GM21381 (cell line): ENCODE results near the gene VAPB.

Experiments used
- ATAC-seq: cut with Tn5 transposase; IDR thresholded peaks from one replicate; pipeline ENCODE4 v1.9.1; 2021; ENCODE audit warnings: mild to moderate bottlenecking, moderate library complexity; ENCODE audit not compliant: unreplicated experiment

The VAPB gene

GRCh38 chr20:58479726-58480440, 90.9 kb downstream of the VAPB start:
- ATAC-seq, result no peak

DNA sequence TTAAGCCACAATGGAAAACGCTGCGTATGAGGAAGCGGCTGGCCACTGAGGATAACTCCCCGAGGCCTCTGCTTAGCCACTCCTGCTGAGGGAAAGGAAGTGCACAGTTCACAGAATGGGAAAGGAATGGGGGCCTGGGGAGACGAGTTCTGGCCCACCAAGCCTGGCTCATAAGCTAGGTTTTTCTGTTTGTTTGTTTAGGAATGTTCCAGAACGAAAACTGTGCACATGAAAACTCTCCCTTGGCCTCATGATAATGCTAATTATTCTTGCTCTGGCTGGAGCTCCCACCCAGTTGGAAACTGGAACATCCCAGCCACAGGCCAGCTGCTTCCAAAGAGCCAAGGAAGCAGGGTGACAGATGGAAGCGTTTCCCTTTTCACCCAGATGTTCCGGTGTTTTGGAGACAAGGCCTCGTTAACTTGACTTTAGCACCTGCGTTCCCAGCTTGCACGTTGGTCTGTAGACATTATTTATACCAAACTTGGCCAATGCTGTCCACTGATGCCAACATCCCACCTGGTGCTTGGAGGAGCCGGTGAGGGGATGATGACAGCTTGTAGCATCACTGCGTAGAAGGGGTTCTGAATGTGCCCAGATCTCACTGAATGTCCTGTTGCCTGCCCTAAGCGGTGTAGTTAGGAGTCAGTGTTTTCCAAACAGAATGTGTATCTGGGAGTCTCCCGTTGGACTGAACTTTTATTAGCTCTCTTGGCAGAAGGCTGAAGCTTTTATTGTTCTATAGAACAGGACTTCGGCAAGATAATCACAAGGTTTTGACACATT, 91.7 kb downstream of the VAPB start:
- ATAC-seq, result no peak

DNA sequence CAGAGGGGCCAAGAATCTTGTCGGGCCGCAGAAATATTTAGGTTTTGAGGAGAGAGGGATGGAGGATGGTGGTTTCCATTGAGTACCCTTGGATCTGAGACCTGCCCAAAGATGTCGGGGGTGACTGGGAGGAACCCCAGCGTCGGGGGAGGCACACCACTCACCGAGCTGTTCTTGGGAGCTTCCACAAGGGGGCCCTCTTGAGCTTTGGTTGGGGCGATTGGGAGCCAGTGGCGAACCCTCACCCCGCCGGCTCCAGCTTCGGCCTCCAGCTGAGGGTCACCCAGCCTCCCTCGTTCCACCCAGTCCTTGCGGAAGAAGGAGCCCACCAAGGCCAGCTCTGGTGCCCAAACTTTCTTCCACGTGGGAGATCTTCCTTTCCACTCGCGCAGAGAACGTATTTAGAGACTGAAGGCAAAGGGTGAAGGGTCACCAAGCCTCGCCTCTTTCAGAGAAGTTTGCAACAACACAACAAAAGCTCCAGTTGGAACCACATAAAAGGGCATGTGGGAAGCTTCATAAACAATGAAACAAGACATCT, 92.5 kb downstream of the VAPB start:
- no peak for ATAC-seq

- ATAC-seq, result no peak
Measured at GRCh38 chr20:58482416-58482815, 93.4 kb downstream of the VAPB start.

DNA sequence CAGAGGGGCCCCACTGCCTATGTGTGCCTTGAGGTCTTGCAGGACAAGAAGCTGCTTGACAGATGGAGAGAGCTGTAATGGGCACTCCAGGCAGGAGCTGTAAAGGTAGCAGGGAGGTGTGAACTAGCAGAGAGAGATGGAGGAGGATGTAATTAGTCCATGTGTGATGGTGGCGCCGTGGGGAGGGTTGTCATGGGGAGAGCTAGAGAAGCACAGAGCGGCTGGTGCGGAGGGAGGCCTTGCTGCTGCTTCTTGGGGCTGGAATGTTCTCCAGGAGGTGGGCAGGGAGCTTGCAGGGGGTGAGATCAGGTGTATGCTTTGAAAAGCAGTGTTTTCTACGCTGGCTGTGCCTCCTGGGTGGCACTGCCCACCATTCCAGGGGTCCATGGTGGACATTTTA, 94.0 kb downstream of the VAPB start:
- no peak for ATAC-seq

- no peak for ATAC-seq
Measured at GRCh38 chr20:58483470-58483869, 94.4 kb downstream of the VAPB start.

DNA sequence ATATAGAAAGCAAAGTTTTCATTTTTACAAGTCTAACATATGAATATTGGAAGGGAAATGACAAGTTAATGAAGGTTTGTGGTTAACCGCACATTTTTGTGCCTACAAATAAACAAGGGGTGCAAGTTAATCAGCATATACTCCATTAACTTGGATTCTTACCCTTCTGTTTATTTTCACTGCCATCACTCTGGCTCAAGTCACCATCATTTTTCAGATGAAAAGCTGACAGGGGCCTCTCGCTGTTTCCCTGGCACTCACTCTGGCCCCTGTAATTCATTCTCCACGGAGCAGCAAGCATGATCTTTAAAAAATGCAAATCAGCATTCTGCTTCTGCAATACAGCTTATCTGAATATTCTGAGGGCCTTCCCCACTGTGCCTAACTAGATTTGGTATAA, 96.4 kb downstream of the VAPB start:
- ATAC-seq, result no peak

DNA sequence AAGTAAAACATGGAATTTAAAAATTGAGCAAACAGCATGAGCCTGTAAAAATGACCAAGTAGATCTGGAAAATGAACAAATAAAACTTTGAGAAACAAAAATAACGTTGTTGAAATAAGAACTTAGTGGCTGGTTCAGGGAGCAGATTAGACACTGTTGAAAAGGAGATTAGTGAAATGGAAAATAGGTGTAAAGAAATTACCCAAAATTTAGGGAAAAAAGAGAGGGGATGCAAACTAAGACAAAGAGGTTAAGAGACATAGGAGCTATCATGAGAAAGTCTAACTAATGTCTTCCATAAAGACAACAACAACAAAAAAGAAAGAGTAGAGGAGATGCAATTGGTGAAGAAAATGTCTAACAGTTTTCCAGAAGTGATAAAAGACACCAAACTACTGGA, 97.2 kb downstream of the VAPB start:
- no peak for ATAC-seq

GRCh38 chr20:58492074-58492718, 103.2 kb downstream of the VAPB start:
- ATAC-seq, result no peak

GRCh38 chr20:58492795-58493524, 103.9 kb downstream of the VAPB start:
- ATAC-seq, result no peak

DNA sequence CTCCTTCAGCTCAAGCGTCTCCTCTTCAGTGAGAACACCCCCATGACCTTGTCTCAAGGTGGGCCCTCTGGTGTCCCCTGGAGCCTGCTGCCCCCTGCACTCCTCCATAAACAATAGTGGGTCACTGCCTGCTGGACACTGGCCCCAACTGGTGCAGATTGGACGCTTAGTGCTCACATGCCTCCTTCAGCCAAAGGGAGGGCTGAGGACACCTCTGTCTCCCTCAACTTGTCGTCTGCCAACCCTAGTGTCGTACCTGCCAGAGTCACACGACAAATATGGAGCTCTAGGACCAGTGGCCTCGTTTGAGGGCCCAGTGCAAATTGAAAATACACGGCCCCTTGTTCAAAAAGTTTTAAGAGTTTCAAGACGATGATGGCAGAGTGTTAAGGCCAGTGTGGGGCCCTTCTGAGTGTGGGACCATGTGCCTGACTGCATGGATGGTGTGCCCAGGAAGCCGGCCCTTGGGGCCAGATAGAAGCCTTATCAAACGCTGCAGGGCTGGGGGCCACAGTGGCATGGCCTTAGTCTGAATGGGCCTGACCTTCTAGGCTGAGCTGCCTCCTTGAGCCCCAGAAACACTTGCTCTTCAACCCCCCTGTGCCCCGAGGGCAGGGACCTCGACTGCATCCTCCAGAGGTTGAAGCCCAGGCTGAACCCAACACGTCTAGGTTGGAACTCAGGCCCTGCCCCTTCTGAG, 106.0 kb downstream of the VAPB start:
- ATAC-seq, result no peak

DNA sequence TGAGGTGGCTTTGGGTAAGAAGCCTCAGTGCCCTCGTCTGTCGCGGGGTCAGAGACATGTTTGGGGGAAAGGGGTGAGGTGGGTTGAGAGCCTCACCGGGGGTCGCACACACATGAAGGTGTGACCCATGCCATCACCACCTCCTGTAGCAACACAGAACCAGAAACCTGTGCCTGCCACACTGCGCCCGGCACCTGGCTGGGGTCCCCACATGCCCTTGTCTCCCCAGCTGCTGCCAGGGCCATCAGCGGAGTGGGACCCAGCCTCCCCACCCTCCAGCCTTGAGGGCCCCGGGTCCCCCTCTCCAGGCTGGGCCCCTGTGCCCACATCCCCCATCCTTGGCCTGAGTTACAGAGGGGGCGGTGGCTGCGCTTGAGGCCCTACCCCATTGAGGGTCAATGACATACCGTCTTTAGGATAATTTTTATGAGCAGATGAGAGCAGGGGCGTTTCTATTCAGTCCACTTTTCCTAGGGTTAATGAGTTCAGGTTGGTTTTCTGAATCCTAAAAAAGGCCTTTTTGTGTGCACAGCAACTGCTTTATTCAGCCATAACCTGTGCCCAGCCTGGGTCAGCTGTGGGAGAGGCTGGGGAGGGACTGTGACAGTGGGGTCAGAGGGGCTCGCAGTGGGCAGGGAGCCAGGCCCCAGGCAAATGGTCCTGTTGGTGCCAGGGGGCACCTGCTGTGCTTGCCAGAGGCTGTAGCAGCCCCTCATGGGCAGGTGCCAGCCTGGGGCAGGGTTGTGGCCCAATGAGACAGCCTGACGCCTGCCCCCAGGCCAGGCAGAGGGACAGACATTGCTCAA, 106.8 kb downstream of the VAPB start:
- no peak for ATAC-seq

- ATAC-seq, result no peak
Measured at GRCh38 chr20:58496429-58496769, 107.4 kb downstream of the VAPB start.

DNA sequence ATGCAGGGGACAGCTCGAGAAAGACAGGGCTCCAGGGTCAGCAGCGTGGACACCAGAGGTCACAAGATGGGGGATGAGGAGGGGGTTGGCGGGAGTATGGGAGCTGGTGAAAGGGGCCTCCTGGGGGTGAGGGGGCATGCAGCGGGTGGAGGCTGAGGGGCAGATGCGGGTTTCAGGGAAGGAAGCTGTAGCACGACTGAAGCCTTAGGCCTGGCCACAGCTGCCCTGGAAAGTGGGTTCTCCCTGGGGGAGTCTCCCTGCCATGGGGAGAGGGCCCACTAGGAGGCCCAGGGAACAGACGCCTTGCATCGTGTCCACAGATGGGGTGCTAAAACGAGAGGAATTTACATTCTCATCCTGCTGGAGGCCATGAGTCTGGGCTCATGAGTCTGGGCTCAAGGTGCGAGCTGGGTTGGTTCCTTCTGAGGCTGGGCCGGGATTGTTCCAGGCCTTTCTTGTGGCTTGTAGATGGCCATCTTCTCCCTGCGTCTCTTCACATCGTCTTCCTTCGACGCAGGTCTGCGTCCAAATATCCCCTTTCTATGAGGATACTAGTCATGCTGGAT, 108.1 kb downstream of the VAPB start:
- no peak for ATAC-seq

DNA sequence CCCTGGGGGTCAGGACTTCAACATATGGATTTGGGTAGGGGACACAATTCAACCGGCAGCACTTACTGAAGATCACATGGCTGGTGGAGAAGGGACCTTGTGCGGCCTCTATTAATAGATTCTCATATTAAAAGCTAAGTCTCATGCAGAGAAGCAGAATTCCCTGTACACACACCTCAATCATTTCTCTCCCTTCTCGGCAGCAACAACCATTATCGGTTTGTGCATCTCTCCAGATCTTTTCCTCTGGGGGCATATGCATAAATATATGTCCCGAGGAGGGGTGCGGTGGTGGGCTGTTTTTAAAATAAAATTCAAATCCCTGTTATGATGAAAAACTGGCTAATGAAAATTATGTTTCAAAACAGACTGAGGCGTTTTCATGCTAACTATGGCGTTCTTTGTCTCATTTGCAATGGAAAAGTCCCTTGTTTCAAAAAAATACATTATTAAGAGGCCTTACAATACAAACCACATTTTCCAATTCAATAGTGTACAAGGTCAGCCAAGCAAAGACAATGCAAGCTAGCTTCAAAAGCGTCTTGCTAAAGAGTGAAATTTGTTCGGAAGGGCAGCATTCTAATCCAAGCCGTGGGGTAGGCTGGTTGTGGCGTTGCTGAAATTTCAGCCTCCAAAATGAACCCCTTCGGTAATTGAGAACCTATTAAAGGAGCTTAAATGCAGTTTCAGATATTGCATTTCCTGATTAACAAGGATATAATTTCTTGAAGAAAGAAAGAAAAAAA, 108.9 kb downstream of the VAPB start:
- ATAC-seq, result no peak

DNA sequence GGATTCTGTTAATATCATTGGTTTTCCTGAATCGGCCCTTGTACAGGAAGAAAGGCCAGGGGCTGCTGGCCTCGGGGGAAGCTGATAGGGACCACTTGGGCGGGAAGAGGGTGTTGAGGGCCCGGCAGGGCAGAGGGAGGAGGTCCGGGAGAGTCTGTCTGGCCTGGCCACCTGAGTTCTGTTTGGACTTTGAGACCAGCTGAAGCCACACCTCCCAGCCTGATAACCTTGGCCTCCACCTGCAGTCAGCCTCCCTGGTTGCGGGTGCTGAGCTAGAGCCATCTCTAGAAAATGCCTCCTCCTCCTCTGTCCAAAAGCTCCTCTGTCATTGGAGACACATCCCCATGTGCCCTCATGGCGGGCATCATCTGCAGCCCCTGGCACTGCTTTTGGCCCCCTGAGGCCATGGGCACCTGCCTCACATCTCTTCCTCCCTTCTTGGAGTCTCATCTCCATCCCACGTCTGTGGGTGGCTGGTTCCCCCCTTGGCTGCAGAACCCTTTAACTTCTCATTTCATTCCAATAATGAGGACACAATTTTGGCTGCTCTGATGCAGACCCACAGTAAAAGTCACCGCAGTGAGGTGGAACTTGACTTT, 109.5 kb downstream of the VAPB start:
- ATAC-seq, result no peak

DNA sequence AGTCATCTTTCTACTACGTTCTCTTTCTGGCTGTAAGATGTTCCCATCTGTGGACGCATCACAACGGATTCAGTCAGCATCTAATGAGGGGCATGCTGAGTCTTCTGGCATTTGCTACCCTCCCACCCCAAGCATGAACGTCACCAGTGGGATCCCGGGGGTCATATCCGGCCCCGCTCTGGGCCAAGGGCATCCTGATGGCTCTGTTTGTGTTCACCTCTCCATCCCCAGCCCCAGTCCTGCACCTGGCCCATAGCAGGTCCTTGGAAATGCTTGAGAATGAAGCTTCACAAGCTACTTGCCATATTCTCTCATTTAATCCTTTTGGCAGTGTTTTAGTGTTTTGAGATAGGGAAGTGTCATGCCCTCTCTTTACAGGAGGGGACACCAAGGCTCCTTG, 111.2 kb downstream of the VAPB start:
- no peak for ATAC-seq
